ENCODE results near the gene GPBAR1.

GPBAR1 gene

GRCh38 chr2:218276986-218277755 lies 16.4 kb downstream of the GPBAR1 start:
- intact Hi-C loops (cut with DNase I), result no loop called here
- no peak for DNase-seq

GRCh38 chr2:218277921-218278320 lies 17.1 kb downstream of the GPBAR1 start:
- intact Hi-C loops (cut with DNase I), result no loop called here
- no peak for DNase-seq

- intact Hi-C loops (cut with DNase I), result no loop called here
- no peak for DNase-seq
These were observed 17.9 kb downstream of the GPBAR1 start for GRCh38 chr2:218278531-218279360.

DNA sequence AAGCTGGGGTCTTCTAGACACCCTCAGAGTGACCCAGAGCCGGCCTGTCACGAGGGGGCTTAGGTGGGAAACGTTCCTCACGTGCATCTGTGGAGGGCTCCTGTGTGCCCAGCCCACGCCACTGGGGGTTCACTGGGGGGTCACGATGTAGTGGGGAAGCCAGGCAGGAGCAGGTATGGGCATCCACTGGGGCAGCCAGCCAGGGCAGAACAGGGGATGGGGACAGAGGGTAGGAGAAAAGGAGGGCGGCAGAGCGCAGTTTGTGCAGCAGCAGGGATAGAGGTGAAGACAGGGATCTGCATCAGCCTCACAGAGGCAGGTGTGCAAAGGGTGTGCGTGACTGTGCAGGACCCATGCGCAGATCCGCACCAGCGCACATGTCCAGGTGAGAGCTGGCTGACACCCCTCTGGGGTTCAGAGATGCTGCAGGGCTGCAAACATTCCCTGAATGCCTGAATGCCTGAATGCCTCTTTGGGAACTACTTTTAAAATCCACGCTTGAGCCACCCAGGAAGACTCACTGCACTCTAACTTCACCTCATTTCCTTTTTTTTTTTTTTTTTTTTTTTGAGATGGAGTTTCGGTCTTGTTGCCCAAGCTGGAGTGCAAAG lies 19.6 kb downstream of the GPBAR1 start:
- intact Hi-C loops (cut with DNase I), result no loop called here
- no peak for DNase-seq

- no peak for DNase-seq
- intact Hi-C loops (cut with DNase I), result no loop called here
These were observed 20.6 kb downstream of the GPBAR1 start for GRCh38 chr2:218281449-218281848.

DNA sequence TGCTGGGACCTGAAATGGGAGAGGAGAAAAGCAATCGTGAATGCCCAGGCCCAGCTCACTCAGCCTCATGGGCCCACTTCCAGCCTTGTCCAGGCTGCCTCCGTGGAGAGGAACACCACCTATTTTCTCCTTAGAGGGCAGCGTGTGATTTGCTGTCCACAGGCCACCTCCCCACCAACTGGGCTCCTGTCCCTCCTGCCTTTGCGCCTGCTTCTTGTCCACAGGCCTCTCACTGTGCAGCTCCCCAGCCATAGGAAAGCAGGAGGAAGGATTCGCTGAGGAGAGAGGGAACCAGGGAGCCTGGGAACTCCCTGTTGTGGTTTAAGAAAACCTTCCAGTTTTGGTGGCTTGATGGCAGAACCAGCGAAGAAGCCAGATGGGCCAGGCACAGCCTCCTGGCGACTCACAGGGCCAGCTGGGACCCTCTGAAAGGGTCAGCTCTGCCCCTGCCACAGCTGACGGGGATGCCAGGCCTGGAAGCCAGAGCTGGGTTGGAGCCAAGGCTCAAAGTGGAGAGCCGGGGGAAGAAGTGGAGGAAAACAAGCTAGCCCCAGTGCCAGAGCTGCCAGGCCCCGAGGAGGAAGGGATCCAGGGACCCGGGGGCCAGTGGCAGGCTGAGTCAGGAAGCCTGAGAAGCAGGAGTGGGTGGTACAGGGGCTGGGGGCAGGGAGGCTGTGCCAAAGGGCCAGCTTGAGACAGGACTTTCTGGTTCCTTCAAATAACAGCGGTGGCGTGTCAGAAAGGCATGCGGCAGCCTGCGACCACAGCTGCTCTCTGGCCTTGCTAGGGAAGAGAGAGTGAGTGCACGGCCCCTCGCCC lies 21.6 kb downstream of the GPBAR1 start:
- DNase-seq, result peak in 40 of 42 donors; percentile 44 to 86 (median 68)
- intact Hi-C loops (cut with DNase I), result no loop called here

- intact Hi-C loops (cut with DNase I), result no loop called here
- peak in 2 of 42 donors; percentile 41 to 68 for DNase-seq
These were observed 23.4 kb downstream of the GPBAR1 start for GRCh38 chr2:218284106-218284811.

GRCh38 chr2:218285604-218286003 lies 24.8 kb downstream of the GPBAR1 start:
- DNase-seq, result peak in 31 of 42 donors; percentile 15 to 85 (median 58)
- intact Hi-C loops (cut with DNase I), result no loop called here

DNA sequence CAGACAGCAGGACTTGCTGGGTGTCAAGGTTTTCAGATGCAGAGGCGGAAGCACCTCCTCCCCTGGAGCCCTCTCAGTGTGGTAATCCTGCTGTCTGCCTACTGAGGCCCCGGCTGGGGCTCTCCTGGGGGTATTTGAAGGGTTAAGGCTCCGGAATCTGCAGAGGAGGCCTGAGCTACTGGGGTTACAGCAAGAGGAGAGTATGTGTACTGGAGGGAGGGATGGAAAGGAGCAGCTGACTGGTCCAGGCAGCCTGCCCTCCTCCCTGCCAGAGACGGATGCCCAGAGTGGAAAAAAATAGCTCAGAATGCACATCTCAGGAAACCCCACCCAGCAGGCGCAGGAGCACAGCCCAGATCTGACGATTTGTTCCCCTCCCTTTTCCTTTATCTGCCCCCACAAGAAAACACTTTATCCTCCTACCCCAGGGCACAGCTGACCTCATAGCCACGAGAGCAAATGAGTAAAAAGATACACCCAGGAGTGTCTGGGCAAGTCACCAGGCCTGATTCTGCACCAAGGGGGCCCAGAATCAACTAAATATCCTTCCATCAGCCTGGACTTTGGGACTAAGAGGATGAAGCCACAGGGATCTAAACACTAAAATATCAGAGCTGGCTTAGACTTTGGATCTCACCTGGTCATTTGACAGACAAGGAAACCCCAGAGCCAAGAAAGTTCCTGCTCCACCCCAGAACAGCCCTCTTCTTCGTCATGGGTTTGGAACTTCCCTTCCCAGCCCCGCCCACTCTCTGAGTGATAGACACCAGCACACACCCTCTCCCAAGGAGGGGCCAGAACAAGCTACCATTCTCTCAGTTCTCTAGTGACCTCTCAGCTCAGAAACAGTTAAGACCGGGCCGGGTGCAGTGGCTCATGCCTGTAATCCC lies 26.0 kb downstream of the GPBAR1 start:
- intact Hi-C loops (cut with DNase I), result no loop called here

GRCh38 chr2:218289639-218290315 lies 29.0 kb downstream of the GPBAR1 start:
- peak in 2 of 42 donors; percentile 38 to 71 for DNase-seq
- intact Hi-C loops (cut with DNase I), result loop anchor here (5.0 kb wide), 1 partner anchor 113 kb away; no protein-coding TSS in a partner anchor

More for the DNA sequence above, 26.0 kb downstream of the GPBAR1 start:
- peak; percentile 68 to 96 (median 86) for DNase-seq

DNA sequence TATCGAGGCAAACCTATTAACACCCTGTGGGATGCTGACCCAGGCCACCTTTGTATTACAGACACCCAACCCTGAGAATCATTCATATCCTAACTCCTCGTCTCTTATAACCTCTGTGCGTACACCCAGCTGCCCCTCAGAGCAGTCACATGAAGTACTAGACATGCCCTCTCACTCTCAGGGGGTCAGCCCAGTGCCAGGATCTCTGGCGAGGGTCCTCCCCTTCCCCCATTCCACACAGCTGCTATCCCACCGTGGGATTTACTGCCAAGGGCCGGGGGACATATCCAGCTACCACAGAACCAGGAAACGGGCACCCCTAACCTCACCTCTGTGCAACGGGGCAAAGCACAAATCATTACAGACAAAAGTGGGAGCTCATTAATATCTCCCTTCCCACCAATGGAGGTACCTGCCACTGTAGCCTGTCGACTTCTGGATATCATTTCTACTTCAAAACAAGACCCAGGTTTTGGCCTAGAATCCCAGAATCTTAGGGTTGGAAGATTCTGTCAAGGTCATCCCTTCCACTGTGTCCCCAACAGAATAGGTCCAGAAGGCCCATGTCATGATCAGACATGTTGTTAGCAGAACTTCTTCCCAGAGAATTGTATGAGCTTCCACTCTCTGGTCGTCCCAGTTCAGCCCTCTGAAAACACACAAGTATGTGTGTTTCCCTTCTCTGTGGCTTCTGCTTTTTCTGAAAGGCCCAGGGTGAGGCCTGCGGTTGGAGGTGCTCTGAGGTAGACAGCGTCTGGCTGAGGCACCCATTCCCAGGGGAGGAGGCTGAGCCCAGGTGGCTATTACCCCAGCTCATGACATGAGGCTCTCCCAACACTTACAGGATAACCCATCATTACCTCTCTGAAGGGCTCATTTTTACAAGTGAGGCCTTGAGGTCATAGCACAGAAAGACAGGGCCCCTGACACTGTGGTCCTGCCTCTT lies 29.8 kb downstream of the GPBAR1 start:
- intact Hi-C loops (cut with DNase I), result loop anchor here (5.0 kb wide), 1 partner anchor 112 kb away; no protein-coding TSS in a partner anchor
- no peak for DNase-seq

DNA sequence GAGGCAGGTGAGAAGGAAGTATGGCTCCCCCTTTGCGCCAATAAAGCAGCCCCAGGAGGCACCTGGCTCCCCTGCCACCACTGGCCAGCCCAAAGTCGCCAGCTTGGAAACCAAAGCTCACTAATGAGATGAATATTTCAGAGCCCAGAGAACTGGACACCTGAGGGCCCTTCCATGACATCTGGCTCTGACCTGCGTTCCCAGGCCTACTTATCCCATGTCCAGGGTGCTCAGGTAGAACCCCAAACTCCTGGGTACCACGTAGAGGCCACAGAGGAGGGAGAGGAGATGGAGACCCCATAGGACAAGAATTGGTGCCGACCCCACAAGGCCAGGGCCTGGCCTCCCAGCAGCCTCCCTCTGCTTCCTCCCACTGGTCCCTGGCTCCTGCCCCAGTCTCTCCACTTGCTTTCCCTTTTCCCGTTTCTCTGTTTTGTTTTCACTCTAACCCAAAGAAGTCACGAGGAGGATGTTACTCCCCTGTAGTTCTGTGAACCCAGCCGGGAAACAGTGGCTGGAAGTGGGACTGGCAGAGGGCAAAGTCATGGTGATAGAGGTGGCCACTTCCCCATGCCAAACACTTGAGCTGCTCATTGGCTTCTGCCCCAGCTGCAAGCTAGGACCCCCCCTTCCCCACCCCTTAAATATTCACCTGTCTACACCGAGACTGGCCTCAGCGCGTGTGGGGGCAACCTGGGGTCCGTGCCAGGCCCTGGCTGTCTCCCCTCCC lies 30.7 kb downstream of the GPBAR1 start:
- DNase-seq, result peak in 3 of 42 donors; percentile 16 to 32 (median 23)
- intact Hi-C loops (cut with DNase I), result loop anchor here (5.0 kb wide), 1 partner anchor 111 kb away; no protein-coding TSS in a partner anchor

DNA sequence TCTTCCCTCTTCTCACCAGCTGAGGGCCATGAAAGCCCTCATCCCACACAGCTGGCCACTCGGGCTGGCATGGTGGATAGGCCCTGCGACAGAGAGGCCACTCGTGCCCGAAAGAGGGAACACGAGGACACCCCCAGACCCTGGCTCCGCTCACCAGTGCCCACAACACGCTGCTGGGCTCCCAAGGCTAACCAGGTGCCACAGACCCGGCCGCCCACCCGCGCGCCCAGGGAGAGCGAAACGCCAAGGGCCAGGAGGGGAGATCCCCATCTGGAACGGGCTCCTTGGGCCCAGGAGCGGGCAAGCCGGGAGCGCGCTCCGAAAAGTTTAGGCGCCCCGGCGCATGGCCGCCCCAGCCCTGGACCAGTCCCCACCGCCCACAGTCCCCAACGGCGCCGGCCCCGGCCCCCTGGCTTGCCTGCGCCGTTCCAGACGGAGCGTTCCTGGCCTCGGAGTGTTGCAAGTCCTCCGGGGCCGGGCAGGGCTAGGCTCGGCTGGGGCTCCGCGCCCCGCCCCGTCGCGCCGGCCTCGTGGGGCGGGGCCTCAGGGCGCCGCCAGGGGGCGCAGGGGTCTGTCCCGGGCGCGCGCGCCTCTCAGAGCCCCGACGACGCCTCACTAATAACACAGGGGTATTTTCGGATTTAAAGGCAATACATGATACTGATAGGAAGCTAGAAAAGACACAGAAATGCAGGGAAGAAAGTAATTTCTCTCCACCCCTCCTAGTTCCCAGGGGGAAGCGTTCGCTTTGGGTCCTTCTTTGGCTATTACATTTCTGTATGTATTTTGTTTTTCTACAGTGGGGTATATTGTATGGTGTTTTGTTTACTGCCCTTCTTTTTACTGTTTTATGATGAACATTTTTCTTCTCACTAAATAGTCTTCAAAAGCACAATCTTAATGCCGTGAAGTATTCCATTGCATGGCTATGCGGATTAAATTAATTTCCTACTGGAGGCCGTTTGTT lies 31.5 kb downstream of the GPBAR1 start, which contains the start of gene TMBIM1:
TMBIM1 (minus strand) TSS at position 456 of the 967 bp plus-strand sequence. CDS start 10,362 bp downstream, outside the sequence.
- DNase-seq, result peak in 41 of 42 donors; percentile 39 to 86 (median 73)
- intact Hi-C loops (cut with DNase I), result loop anchor here (5.0 kb wide), 1 partner anchor 110 kb away; no protein-coding TSS in a partner anchor
